ENCODE data around the gene ZNF384. TPM values are rescaled to one million over a fixed set of nuclear protein-coding genes. Genes with fewer than 3 reads are reported as not detected.

ZNF384 gene
- total and polyA plus RNA-seq, 2 of the 8 experiments (the other 6 are each of a cell fraction or from before 2014, with no cell fraction given): 59.0 to 59.6 TPM

GRCh38 chr12:6632026-6632983, 56.9 kb downstream of the ZNF384 start:
- Histone ChIP-seq H2BK120ac (replicated peaks; ENCODE audit: low read depth, low read length) (no peak overlapping the region), H2BK12ac (ENCODE audit: low read depth, low read length) (no peak overlapping the region), H4K20me1 (replicated peaks in 1 of 2; ENCODE audit: control insufficient read depth in 1 of 2, insufficient read depth in 2 of 2, low read length in 2 of 2) (no peaks in the 10 kb centered on the region), H3K23ac (ENCODE audit: insufficient read length) (no peak overlapping the region), H3K79me2 (ENCODE audit: control insufficient read depth in 1 of 2, insufficient read depth in 2 of 2, low read length in 2 of 2) (no peaks in the 10 kb centered on the region), H3K36me3 (ENCODE audit: control insufficient read depth in 2 of 4, insufficient read depth in 4 of 4, low read length in 3 of 4) (no peaks in the 10 kb centered on the region), H3K4me3 (ENCODE audit: extremely low read depth in 1 of 4, insufficient read depth in 2 of 4, low read depth in 3 of 4, low read length in 4 of 4) (no peak overlapping the region), H3K9ac (replicated peaks in 1 of 4; ENCODE audit: extremely low read depth in 1 of 4, low read depth in 3 of 4, low read length in 3 of 4) (peak overlapping the region in 1 of 4 experiments; percentile 10; a peak in 1 of 7 replicates), H3K9me3 (ENCODE audit: insufficient read depth in 2 of 2, low read depth in 1 of 2, low read length in 1 of 2) (no peaks in the 10 kb centered on the region), H3K23me2 (ENCODE audit: low read depth, low read length) (no peaks in the 10 kb centered on the region), H3K4me2 (ENCODE audit: insufficient read depth in 1 of 2, low read depth in 2 of 2, low read length in 2 of 2) (no peak overlapping the region), H3K14ac (ENCODE audit: insufficient read length) (no peak overlapping the region), H3K4ac (replicated peaks; ENCODE audit: insufficient read length, low read depth, low read length) (no peak overlapping the region), H3K18ac (ENCODE audit: extremely low read depth, low read length) (no peak overlapping the region; the same call in 1 of the 2 replicates), H4K8ac (ENCODE audit: extremely low read depth, insufficient read depth, low read length) (no peak overlapping the region), H3K56ac (replicated peaks; ENCODE audit: insufficient read length, low read depth, low read length) (no peak overlapping the region), H2BK5ac (ENCODE audit: low read depth, low read length) (no peak overlapping the region), H2BK15ac (ENCODE audit: low read length) (no peak overlapping the region), H3K27me3 (replicated peaks in 1 of 4; ENCODE audit: control insufficient read depth in 3 of 4, extremely low read depth in 1 of 4, insufficient read depth in 3 of 4, low read length in 3 of 4) (no peaks in the 10 kb centered on the region), H3K79me1 (ENCODE audit: low read depth, low read length) (no peaks in the 10 kb centered on the region), H3K4me1 (replicated peaks in 1 of 4; ENCODE audit: control insufficient read depth in 3 of 4, insufficient read depth in 4 of 4, low read length in 3 of 4) (peaks cover 0 to 11% (median 2%) of the 10 kb centered on the region in 4 experiments; a peak in 5 of 7 replicates), H3K27ac (ENCODE audit: low read depth, low read length) (no peak overlapping the region), H2BK20ac (ENCODE audit: low read length) (no peak overlapping the region), H2AK5ac (ENCODE audit: low read depth, low read length) (no peak overlapping the region), H4K5ac (ENCODE audit: insufficient read length, low read depth, low read length) (no peak overlapping the region), H2AFZ (ENCODE audit: low read length) (no peak overlapping the region; the same call in 1 of the 2 replicates), H4K91ac (replicated peaks; ENCODE audit: insufficient read length, low read length) (no peak overlapping the region)
- ChIA-PET POLR2A (ENCODE audit: partially characterized antibody) (interaction anchor here (1.0 to 2.5 kb wide), 6 partner anchors 8 to 94 kb away, joined by 3 to 18 read pairs (median 4); no protein-coding TSS in a partner anchor), CTCF (ENCODE audit: partially characterized antibody) (interaction anchor here (0.6 to 7.9 kb wide), 8 partner anchors 8 to 638 kb away, joined by 3 to 65 read pairs (median 4); no protein-coding TSS in a partner anchor)
- no peak for DNase-seq (ENCODE audit: low read depth in 1 of 2, low spot score in 2 of 2)
- FAIRE-seq: no peak
- 84% methylated on average over 18 of the region's 21 CpGs; no CpG with 5 or more reads in 1 of the 2 experiments for WGBS, 2 experiments (ENCODE audit: extremely low coverage in 1 of 2, insufficient coverage in 1 of 2, insufficient read length in 1 of 2, insufficient replicate concordance in 2 of 2, low coverage in 1 of 2, low lambda C conversion rate in 2 of 2, missing lambda C conversion rate in 1 of 2)
- TF ChIP-seq, protein P1, sequence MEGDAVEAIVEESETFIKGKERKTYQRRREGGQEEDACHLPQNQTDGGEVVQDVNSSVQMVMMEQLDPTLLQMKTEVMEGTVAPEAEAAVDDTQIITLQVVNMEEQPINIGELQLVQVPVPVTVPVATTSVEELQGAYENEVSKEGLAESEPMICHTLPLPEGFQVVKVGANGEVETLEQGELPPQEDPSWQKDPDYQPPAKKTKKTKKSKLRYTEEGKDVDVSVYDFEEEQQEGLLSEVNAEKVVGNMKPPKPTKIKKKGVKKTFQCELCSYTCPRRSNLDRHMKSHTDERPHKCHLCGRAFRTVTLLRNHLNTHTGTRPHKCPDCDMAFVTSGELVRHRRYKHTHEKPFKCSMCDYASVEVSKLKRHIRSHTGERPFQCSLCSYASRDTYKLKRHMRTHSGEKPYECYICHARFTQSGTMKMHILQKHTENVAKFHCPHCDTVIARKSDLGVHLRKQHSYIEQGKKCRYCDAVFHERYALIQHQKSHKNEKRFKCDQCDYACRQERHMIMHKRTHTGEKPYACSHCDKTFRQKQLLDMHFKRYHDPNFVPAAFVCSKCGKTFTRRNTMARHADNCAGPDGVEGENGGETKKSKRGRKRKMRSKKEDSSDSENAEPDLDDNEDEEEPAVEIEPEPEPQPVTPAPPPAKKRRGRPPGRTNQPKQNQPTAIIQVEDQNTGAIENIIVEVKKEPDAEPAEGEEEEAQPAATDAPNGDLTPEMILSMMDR (IDR thresholded peaks at IDR 0.05; ENCODE audit: control extremely low read depth in 1 of 3, insufficient read depth in 1 of 3, low read depth in 1 of 3, low read length in 3 of 3): no peak
- no peak for TF ChIP-seq SP2 (IDR thresholded peaks at IDR 0.05; ENCODE audit: low read length)
- TF ChIP-seq CEBPB (IDR thresholded peaks at IDR 0.05; ENCODE audit: low read depth, low read length): no peak
- TF ChIP-seq, protein P2, sequence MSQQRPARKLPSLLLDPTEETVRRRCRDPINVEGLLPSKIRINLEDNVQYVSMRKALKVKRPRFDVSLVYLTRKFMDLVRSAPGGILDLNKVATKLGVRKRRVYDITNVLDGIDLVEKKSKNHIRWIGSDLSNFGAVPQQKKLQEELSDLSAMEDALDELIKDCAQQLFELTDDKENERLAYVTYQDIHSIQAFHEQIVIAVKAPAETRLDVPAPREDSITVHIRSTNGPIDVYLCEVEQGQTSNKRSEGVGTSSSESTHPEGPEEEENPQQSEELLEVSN (IDR thresholded peaks at IDR 0.05): no peak
- TF ChIP-seq SAP30 (IDR thresholded peaks at IDR 0.05; ENCODE audit: insufficient read depth, insufficient replicate concordance, low read length): no peak
- no peak for TF ChIP-seq NRF1 (IDR thresholded peaks at IDR 0.05; ENCODE audit: low read depth, low read length)
- no peak for TF ChIP-seq CBX8 (IDR thresholded peaks at IDR 0.05; ENCODE audit: borderline replicate concordance, low read depth, low read length)
- TF ChIP-seq RFX5 (IDR thresholded peaks at IDR 0.05; ENCODE audit: borderline replicate concordance, low read depth, low read length): no peak

Measured in H1 (cell line).